Ishikawa (cell line): Measurements from ENCODE around the gene PRODH2.

Experiments
- CEBPB ChIP-seq: IDR thresholded peaks from 2 replicates; pipeline ENCODE4 v1.6.1; 2012
- CREB1 ChIP-seq: IDR thresholded peaks from 2 replicates; pipeline ENCODE4 v1.6.1; 2012; ENCODE audit warnings: low read depth
- EGR1 ChIP-seq: IDR thresholded peaks from 2 replicates; pipeline ENCODE4 v1.6.1; 2012
- EP300 ChIP-seq: IDR thresholded peaks from 2 replicates; pipeline ENCODE4 v1.6.1; 2012; ENCODE audit warnings: borderline replicate concordance
- MAX ChIP-seq: IDR thresholded peaks from 2 replicates; pipeline ENCODE4 v1.6.1; 2012
- NFIC ChIP-seq: IDR thresholded peaks from 2 replicates; pipeline ENCODE4 v1.6.1; 2012
- RAD21 ChIP-seq: IDR thresholded peaks from 2 replicates; pipeline ENCODE4 v1.6.1; 2012; ENCODE audit warnings: low read depth
- REST ChIP-seq: IDR thresholded peaks from 2 replicates; pipeline ENCODE4 v1.6.1; 2012; ENCODE audit warnings: low read depth, mild to moderate bottlenecking
- TAF1 ChIP-seq: IDR thresholded peaks from 2 replicates; pipeline ENCODE4 v1.6.1; 2012; ENCODE audit warnings: low read depth, mild to moderate bottlenecking
- TCF12 ChIP-seq: IDR thresholded peaks from 2 replicates; pipeline ENCODE4 v1.6.1; 2012; ENCODE audit warnings: low read depth
- YY1 ChIP-seq: IDR thresholded peaks from 2 replicates; pipeline ENCODE4 v1.6.1; 2012; ENCODE audit warnings: low read depth
- TF ChIP-seq, protein P1 (sequence below): IDR thresholded peaks from 2 replicates; pipeline ENCODE4 v1.6.1; 2012

DNA sequence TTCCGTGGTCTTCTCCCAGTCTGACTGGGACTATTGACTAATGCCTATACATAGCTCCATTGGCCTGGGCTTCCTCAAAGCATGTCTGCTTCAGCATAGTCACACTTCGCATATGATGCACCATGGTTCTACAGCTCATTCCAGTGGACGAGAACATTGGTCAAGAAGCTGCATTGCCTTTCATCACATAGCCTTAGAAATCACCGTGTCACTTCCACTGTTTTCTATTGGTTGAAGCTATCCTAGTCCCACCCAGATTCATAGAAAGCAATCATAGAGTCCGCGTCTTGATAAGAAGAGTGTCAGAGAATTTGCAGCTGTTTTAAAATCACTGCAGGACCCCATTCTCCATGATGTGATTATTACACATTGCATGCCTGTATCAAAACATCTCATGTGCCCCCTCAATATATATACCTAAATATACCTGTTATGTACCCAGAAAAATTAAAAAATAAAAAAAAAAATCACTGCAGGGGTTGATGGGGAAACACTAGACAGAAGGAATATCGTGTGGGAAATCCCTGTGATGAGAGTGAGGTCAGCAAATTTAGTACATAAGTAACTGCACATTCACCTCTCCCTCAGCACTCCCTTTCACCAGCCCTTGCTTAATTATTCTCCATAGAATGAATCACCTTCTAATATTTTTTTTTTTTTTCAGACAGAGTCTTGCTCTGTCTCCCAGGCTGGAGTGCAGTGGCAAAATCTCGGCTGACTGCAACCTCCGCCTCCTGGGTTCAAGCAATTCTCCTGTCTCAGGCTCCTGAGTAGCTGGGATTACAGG, 39.4 kb downstream of the PRODH2 start:
- TF ChIP-seq MAX (no peak), EP300 (no peak), YY1 (no peak), TCF12 (no peak), RAD21 (no peak), EGR1 (no peak), CREB1 (no peak), REST (no peak), TAF1 (no peak), CEBPB (no peak), NFIC (no peak)
- TF ChIP-seq, protein P1, sequence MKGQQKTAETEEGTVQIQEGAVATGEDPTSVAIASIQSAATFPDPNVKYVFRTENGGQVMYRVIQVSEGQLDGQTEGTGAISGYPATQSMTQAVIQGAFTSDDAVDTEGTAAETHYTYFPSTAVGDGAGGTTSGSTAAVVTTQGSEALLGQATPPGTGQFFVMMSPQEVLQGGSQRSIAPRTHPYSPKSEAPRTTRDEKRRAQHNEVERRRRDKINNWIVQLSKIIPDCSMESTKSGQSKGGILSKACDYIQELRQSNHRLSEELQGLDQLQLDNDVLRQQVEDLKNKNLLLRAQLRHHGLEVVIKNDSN, result no peak
